HAP-1 (cell line): Measurements from ENCODE around the gene PKP1.

Experiments
- DNase-seq, 2 experiments: peaks; one replicate each; pipeline ENCODE4 v3.0.0-alpha.2; 2016 to 2020; ENCODE audit warnings: low spot score in 2 of 2
- H3K27me3 ChIP-seq: fragments of 250-450 bp; sonication (Bioruptor Pico); 2 replicates; pipeline ENCODE4 v1.5.1; 2020; ENCODE audit warnings: low read depth, mild to moderate bottlenecking, moderate library complexity
- H3K36me3 ChIP-seq: fragments of 250-450 bp; sonication (Bioruptor Pico); replicated peaks from 2 replicates; pipeline ENCODE4 v1.5.1; 2020; ENCODE audit warnings: mild to moderate bottlenecking
- H3K4me1 ChIP-seq: fragments of 250-450 bp; sonication (Bioruptor Pico); 2 replicates; pipeline ENCODE4 v1.5.1; 2020; ENCODE audit warnings: mild to moderate bottlenecking
- H3K4me3 ChIP-seq: fragments of 250-450 bp; sonication (Bioruptor Pico); 2 replicates; pipeline ENCODE4 v1.5.1; 2020; ENCODE audit warnings: mild to moderate bottlenecking, moderate library complexity
- H3K9me3 ChIP-seq: fragments of 250-450 bp; sonication (Bioruptor Pico); 2 replicates; pipeline ENCODE4 v1.5.1; 2020; ENCODE audit warnings: mild to moderate bottlenecking, moderate library complexity
- in situ Hi-C: fragments of 300-500 bp; cut with MboI; formaldehyde crosslinking; loops from 3 replicates; pipeline ENCODE4 v1.14.3; 2020; ENCODE audit warnings: low sequenced_read_pairs, inconsistent platforms, mixed read lengths

PKP1 gene

DNA sequence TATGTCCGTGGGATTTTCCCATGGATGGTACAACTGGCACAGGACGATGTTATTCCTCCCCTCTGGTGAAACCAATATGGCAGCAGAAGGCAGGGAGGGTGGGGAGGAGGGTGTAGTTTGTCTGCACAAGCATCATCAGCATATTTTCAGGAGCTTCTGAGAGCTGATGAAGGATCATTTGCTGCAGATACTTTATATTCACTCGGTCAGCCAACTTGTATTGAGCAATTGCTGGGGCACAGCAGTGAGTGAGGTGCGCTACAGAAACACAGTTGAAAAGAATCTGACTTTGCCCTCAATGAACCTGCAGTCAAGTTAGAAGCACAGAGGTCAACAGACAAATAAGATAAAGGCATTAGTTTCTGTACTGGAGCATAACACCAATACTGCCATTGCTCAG, 13.0 kb downstream of the PKP1 start:
- no peaks in the 10 kb centered on the region for H3K9me3 ChIP-seq
- H3K27me3 ChIP-seq: no peaks in the 10 kb centered on the region; the same call in 1 of the 2 replicates
- no peak overlapping the region for H3K4me3 ChIP-seq
- in situ Hi-C loops: no loop called here
- DNase-seq: no peak
- peaks cover 8% of the 10 kb centered on the region for H3K4me1 ChIP-seq
- no peaks in the 10 kb centered on the region for H3K36me3 ChIP-seq

DNA sequence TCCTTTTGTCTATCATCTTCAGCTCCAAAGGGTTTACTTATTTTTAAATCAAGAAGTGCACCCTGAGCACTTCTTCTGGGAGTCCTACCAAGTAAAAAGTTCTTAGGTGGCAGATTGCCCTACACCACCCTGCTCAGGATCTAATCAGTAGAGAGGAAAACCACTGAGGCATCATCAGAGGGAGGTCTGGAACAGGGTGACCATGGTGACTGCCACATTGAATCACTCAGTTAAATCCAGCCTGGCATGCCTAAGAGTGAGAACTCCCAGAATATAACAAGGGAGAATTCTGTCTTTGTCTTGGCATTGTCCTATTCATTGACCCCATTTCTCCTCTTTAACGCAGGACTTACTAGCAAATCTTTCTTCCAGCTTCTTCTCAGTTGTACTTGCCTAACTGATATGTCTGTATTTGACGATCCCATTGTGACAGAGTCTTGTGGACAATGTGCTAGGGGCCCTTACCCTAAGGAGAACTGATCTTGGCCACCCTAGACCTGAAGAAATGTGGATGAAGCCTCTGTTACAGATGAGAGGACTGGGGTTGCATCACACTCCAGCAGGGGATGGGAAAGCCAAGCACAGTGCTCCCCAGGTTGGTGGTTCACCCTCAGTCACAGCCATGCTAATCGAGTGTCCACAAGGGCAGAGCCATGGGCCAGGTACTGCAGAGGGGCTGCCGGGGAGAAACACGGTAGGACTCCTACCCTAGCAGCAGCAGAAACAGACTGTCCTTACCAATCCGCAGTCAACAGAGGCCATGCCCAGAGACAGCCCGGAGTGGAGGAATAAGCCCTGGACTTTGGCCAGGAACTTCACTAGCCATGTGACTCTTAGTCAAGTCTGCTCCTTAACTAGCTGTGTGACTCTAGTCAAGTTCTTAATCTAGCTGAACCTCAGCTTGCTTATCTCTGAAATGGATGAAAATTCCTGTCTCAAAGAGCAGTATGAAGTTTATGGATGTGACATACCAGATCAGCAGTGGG, 15.4 kb downstream of the PKP1 start:
- no peak for DNase-seq
- in situ Hi-C loops: no loop called here
- no peak overlapping the region for H3K4me3 ChIP-seq
- peaks cover 8% of the 10 kb centered on the region for H3K4me1 ChIP-seq
- H3K9me3 ChIP-seq: no peaks in the 10 kb centered on the region
- peaks cover 2% of the 10 kb centered on the region for H3K27me3 ChIP-seq
- H3K36me3 ChIP-seq: no peaks in the 10 kb centered on the region

DNA sequence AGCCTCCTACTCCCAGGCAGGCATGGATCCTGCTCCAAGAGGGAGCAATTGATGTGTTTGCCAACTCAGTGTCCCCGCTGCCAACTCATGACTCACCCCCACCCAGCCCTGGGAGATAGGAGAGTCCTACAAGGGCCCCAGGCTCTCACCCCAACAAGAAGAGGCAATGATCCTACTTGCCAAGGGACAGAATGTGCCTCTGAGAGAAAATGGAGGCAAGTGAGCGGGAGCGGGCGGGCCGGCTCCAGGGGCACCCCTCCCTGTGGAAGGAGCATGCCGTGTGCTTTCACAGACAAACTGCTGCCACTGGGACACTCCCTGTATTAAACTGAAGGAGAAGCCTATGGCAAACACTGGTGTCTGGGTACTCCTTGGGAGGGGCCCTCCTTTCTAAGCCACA, 16.7 kb downstream of the PKP1 start:
- H3K4me3 ChIP-seq: no peak overlapping the region
- no peaks in the 10 kb centered on the region for H3K9me3 ChIP-seq
- no peaks in the 10 kb centered on the region for H3K36me3 ChIP-seq
- H3K27me3 ChIP-seq: peaks cover 11% of the 10 kb centered on the region
- H3K4me1 ChIP-seq: peaks cover 6% of the 10 kb centered on the region
- DNase-seq: no peak
- in situ Hi-C loops: no loop called here

DNA sequence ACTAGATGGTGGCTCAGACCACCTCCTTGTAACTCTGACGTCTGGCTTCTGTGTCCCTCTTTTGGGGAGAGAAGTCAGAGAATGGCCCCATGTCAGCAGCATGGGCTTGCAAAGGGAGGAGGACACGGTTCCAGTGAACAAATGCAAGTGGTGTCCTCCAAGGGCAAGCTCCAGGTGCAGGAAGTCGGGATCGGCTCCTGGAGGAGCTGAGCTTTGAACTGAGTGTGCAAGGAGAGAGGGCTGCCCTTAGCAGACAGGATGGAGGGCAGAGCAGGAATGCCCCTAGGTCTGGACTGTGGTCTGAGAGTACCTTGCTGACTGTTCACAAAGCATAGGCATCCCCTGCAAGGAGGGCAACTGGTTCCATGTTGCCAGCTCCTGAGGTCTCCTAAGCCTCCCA, 17.3 kb downstream of the PKP1 start:
- no peak for DNase-seq

DNA sequence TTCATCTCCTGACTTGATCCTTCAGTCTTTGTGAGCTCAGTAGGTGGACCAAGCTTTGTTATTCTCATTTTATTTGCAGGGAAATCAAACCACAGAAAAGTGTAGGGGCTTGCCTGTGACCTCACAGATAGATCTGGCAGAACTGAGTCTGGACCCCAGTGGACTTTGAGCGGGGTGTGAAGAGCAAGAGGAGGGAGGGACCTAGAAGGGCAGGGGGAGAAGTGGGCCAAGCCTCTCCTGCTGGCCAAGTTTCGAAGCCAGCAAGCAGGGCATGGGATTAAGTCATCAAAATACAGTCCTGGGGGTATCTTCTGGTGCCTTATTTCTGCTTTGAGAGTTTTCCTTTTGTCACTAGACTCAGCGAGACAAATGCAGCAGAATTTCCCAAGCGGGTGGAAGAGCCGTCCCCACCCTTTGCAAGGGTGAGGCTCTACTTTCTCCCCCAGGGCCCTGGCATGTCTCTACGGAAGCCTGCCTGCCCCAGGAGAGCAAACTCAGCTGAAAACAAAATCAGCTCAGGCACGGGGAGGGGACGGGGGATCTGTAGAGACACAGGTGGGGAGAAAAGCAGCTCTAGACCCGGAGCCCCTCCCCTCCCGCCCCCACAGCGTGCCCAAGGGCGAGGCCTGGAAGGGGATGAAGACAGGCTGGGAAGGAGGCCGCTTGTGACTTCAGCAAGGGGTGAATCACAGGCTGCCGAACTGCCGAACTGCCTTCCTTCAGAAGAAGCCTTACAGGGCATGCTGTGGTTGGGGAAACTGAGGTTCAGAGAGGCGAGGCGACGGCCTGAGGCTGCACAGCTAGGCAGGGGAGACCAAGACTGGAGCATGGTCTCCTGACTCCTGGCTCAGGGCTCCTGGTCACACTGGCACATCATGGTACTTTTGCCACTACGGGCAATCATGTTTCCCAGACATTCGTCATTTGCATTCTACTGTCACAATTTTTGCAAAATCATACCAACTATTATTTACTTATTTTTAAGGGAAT, 19.2 kb downstream of the PKP1 start:
- in situ Hi-C loops: no loop called here

More for the DNA sequence above, 17.3 kb downstream of the PKP1 start:
- Histone ChIP-seq H3K4me3 (no peak overlapping the region), H3K9me3 (no peaks in the 10 kb centered on the region), H3K27me3 (peaks cover 11% of the 10 kb centered on the region), H3K36me3 (no peaks in the 10 kb centered on the region), H3K4me1 (no peaks in the 10 kb centered on the region)
- in situ Hi-C loops: no loop called here

DNA sequence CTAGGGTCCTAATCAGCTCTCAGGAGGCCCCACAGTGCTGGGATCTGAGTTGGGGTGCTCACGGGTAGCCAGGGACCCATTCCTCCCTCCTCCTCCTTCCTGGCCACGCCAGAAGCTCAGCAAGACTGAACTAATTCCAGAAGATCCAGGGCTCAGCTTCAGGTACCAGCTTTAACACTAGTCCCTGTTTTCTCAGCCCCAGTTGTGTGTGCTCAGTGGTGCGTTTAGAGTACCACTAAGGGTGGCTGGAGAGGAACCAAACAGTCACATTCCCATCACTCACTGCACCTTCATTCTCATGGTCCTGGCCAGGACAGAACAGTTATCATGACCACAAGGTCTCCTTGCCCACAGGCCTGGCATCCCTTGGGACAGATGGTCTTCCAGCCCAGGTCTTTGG, 20.8 kb downstream of the PKP1 start:
- no peaks in the 10 kb centered on the region for H3K9me3 ChIP-seq
- no peak overlapping the region for H3K4me3 ChIP-seq
- in situ Hi-C loops: no loop called here
- H3K27me3 ChIP-seq: peaks cover 23% of the 10 kb centered on the region
- H3K4me1 ChIP-seq: peaks cover under 1% of the 10 kb centered on the region
- no peak for DNase-seq
- H3K36me3 ChIP-seq: no peaks in the 10 kb centered on the region

More for the DNA sequence above, 19.2 kb downstream of the PKP1 start:
- Histone ChIP-seq H3K9me3 (no peaks in the 10 kb centered on the region), H3K4me1 (no peaks in the 10 kb centered on the region), H3K4me3 (no peak overlapping the region), H3K27me3 (peaks cover 23% of the 10 kb centered on the region), H3K36me3 (no peaks in the 10 kb centered on the region)
- no peak for DNase-seq

DNA sequence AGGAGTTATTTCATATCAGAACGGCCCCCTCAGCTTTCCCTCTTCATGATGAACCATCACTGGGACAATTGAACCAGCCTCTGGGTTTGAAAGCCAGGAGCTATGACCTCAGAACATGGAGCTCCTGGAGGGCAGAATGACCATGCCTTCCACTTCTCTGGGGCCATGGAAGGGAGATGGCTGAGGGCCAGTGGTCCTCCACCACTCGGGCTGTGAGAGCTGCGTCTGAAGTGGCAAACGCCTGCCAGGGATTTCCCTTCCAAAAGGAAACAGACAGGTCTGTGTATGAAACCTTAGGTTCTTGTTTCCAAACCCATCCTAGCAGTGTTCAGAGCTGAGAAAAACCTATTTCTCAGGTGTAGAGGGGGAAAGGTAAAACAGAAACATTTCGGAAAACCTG, 22.5 kb downstream of the PKP1 start:
- peaks cover 23% of the 10 kb centered on the region for H3K27me3 ChIP-seq
- no peak for DNase-seq
- peaks cover 3% of the 10 kb centered on the region for H3K4me1 ChIP-seq
- in situ Hi-C loops: no loop called here
- H3K36me3 ChIP-seq: no peaks in the 10 kb centered on the region
- H3K4me3 ChIP-seq: no peak overlapping the region
- no peaks in the 10 kb centered on the region for H3K9me3 ChIP-seq

DNA sequence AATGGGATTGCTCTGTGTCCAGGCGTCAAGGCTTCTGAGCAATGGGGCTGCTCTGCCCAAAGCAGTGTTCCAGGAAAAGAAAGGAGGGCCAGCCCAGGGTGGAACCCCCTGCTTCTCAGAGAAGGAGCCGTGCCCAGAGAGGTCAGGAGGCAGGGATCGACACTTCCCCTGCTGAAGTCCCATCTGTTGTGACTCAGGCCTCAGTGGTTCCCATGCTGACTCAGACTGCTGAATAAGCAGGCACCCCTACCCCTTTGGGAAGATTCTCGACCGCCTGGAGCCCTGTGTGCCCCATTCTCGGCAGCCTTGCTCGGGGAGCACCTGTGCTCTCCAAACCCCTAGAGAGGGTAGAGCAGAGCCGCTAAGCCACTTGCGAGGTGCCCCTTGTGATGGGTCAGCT, 23.9 kb downstream of the PKP1 start:
- no peak for DNase-seq
- no peak overlapping the region for H3K4me3 ChIP-seq
- no peaks in the 10 kb centered on the region for H3K9me3 ChIP-seq
- peaks cover 23% of the 10 kb centered on the region for H3K27me3 ChIP-seq
- H3K4me1 ChIP-seq: peaks cover 3% of the 10 kb centered on the region
- in situ Hi-C loops: no loop called here
- H3K36me3 ChIP-seq: no peaks in the 10 kb centered on the region

DNA sequence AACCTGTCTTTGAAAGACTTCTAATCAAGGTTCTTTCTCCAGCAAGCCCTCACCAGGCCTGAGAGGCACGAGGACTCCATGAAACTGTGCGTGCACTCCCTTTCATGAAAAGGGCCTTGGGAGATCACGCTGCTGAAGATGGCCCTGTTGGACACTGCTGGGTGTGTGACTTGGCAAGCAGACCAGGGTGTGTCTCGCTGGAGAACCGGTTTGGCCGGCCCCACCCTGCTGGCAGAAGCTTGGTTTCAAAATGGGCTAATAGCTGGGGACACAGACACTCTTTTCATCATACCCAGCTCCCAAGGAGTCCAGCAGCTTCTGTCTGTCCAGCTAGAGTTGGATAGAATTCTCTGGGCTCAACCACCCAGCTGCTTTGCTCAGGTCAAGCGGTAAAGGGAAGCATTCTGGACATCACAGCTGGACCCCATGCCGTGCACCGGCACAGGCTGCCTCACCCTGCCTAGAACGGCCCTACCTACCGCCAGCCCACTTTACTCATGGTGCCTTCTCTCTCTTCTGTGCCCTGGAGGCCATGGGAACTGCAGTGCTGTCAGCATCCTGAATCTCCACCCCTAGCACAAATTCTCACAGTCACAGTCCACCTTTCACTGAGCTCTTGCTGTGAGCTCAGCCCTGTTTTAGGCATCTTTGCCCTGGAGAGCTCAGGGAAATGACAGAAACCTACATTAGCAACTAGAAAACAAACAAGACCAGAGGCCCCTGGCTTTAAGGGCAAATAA, 24.6 kb downstream of the PKP1 start:
- no peak for DNase-seq
- no peaks in the 10 kb centered on the region for H3K36me3 ChIP-seq
- no peak overlapping the region for H3K4me3 ChIP-seq
- H3K9me3 ChIP-seq: no peaks in the 10 kb centered on the region
- peaks cover 3% of the 10 kb centered on the region for H3K4me1 ChIP-seq
- peaks cover 23% of the 10 kb centered on the region for H3K27me3 ChIP-seq
- in situ Hi-C loops: no loop called here

DNA sequence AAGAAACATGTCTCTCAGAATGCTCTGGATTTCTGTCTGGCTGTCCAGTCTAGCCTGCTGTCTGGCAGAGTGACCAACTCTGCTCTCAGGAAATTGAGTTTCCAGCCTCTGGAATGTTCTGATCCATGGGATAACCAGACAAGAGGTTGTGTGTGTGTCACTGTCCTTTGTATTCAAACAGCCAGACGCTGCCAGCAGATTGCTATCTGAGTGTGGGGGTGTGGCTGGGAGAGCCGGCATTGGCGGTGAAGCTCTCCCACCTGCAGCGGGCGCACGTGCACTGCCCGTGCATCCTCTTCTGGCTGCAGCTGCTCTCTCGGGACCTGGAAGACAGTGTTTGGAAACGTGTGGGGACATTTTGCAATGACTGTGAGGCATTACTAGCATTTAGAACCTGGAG, 26.1 kb downstream of the PKP1 start:
- Histone ChIP-seq H3K4me3 (no peak overlapping the region), H3K27me3 (peaks cover 17% of the 10 kb centered on the region), H3K9me3 (no peaks in the 10 kb centered on the region), H3K36me3 (no peaks in the 10 kb centered on the region), H3K4me1 (peaks cover 3% of the 10 kb centered on the region)
- in situ Hi-C loops: no loop called here
- DNase-seq: peak; percentile 64 to 80

DNA sequence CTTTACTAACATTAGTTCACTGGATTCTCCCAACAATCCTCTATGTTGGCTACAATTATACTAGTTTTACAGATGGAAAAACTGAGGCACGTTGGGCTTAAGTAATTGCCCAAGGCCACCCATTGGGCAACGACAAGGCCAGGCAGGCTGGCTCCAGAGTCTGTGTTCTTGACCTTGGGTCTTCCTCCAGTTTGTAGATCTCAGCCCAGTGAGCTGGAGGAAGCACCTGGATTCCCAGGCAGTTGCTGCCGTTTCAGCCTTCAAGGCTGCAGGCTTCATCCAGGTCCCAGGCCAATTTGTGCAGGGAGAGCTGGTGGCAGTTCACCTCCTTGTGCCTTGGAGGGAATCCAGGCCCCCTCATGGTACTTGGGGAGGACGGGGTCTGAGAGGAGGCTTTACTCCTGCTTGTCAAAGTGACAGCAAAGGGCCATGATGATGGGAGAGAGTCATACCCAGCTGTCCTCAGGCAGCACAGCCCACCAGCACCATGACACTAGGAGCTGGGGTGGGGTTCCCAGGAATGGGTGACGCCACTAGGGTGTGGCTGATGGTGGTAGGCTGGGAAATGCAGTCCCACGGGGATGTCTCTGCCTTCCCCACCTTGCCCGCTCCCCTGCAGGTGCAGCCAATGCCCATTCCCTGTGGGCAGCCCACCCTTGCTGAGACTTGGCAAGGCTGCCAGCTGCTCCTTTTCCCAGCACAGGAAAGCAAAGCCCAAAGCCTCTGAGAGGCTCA, 27.1 kb downstream of the PKP1 start:
- no peak for DNase-seq
- in situ Hi-C loops: no loop called here
- Histone ChIP-seq H3K4me1 (peaks cover 3% of the 10 kb centered on the region), H3K9me3 (no peaks in the 10 kb centered on the region), H3K27me3 (peaks cover 14% of the 10 kb centered on the region), H3K36me3 (no peaks in the 10 kb centered on the region), H3K4me3 (no peak overlapping the region)

DNA sequence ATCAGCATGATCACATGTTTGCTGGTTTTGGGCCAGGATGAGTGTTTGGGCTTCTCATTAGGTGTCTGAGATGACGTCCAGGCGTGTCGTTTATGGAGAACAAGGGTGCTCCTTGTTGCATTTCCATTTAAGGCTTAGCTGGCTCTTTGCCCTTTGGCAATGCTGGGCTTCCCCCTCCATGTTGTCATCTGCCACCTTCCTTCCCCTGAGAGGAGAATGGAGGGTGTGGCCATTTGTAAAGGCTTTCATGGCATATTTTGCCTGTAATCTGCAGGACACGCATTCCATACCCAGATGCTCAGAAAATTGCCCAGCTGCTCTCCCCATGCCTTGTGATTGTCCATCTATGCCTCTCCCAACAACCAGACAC, 27.7 kb downstream of the PKP1 start:
- peaks cover 3% of the 10 kb centered on the region for H3K4me1 ChIP-seq
- H3K9me3 ChIP-seq: no peaks in the 10 kb centered on the region
- peaks cover 12% of the 10 kb centered on the region for H3K27me3 ChIP-seq
- in situ Hi-C loops: no loop called here
- DNase-seq: no peak
- H3K4me3 ChIP-seq: no peak overlapping the region
- no peaks in the 10 kb centered on the region for H3K36me3 ChIP-seq
